ENCODE results near the gene GHSR. TPM values are rescaled to one million over a fixed set of nuclear protein-coding genes. Genes with fewer than 3 reads are reported as not detected.

GHSR gene
- total and polyA plus RNA-seq, 2 of the 4 experiments (the other 2 are of a cell fraction): not detected

GRCh38 chr3:172442606-172443005, 5.7 kb downstream of the GHSR start:
- no CpG with 5 or more reads among the region's 1 CpG for WGBS, 2 experiments (ENCODE audit: extremely low coverage in 2 of 2, insufficient read length in 1 of 2)
- Histone ChIP-seq H3K9me3 (ENCODE audit: control insufficient read depth, insufficient read depth, low read length) (peaks cover 3% of the 10 kb centered on the region), H4K5ac (ENCODE audit: low read depth, low read length) (no peak overlapping the region), H3K27me3 (ENCODE audit: control insufficient read depth, insufficient read depth, low read length) (peaks cover 42% of the 10 kb centered on the region), H3K4ac (ENCODE audit: low read depth, low read length) (no peak overlapping the region), H3K14ac (replicated peaks; ENCODE audit: low read depth, low read length) (no peak overlapping the region), H3K79me1 (ENCODE audit: low read depth in 1 of 2, low read length in 2 of 2) (no peaks in the 10 kb centered on the region), H3K9ac (ENCODE audit: low read depth, low read length) (no peak overlapping the region), H3K23ac (ENCODE audit: low read depth, low read length) (no peak overlapping the region), H4K91ac (ENCODE audit: insufficient read depth, low read depth, low read length) (no peak overlapping the region), H2AFZ (replicated peaks; ENCODE audit: low read length, poor library complexity) (no peak overlapping the region), H3K9me1 (ENCODE audit: insufficient read depth, low read length) (no peaks in the 10 kb centered on the region), H2AK9ac (replicated peaks; ENCODE audit: low read depth, low read length, poor library complexity) (no peak overlapping the region), H2BK15ac (ENCODE audit: low read depth, low read length) (no peak overlapping the region), H2BK20ac (ENCODE audit: low read depth, low read length) (no peak overlapping the region), H3K18ac (ENCODE audit: low read depth, low read length) (no peak overlapping the region), H3K4me2 (ENCODE audit: low read depth, low read length) (no peak overlapping the region), H2AK5ac (ENCODE audit: low read depth, low read length) (no peak overlapping the region), H3K4me1 (ENCODE audit: control insufficient read depth, insufficient read depth, low read length) (no peaks in the 10 kb centered on the region), H4K20me1 (ENCODE audit: insufficient read depth, low read length) (peaks cover 3% of the 10 kb centered on the region; the same call in 1 of the 2 replicates), H2BK5ac (ENCODE audit: low read depth, low read length, poor library complexity, severe bottlenecking) (no peak overlapping the region), H2BK120ac (ENCODE audit: low read depth, low read length) (no peak overlapping the region), H3K27ac (ENCODE audit: insufficient read depth, low read length) (no peak overlapping the region), H4K8ac (ENCODE audit: low read depth in 2 of 2, low read length in 2 of 2) (no peak overlapping the region), H3K4me3 (ENCODE audit: insufficient read depth, low read depth, low read length) (no peak overlapping the region), H3K36me3 (ENCODE audit: control insufficient read depth, insufficient read depth, low read length) (no peaks in the 10 kb centered on the region), H3K56ac (ENCODE audit: extremely low read depth, insufficient read depth, low read length) (no peak overlapping the region)
- POLR2A ChIA-PET (ENCODE audit: unreplicated experiment): no interaction called here
- BruUV-seq (replicated peaks): no TSS peak
- in situ Hi-C loops (cut with MboI; ENCODE audit: low sequenced_read_pairs) (no loop called here), dilution Hi-C loops (cut with HindIII; ENCODE audit: low sequenced_read_pairs, unreplicated experiment) (no loop called here), intact Hi-C loops (cut with micrococcal nuclease) (no loop called here)
- CTCF ChIA-PET: interaction anchor here (0.6 kb wide), 1 partner anchor 17 kb away, joined by 4 read pairs; no protein-coding TSS in a partner anchor
- DNase-seq (no peak), ATAC-seq (ENCODE audit: low read depth) (no peak)
- TF ChIP-seq CHD1 (IDR thresholded peaks at IDR 0.05; ENCODE audit: low read depth, low read length) (no peak), CEBPB (IDR thresholded peaks at IDR 0.05; ENCODE audit: low read depth, low read length) (no peak), MAZ (IDR thresholded peaks at IDR 0.05; ENCODE audit: borderline replicate concordance, low read depth, low read length) (no peak), RCOR1 (IDR thresholded peaks at IDR 0.05; ENCODE audit: insufficient replicate concordance, low read length) (no peak), MXI1 (IDR thresholded peaks at IDR 0.05; ENCODE audit: borderline replicate concordance, low read depth, low read length) (no peak), NFE2L2 (IDR thresholded peaks at IDR 0.05; ENCODE audit: low read depth, low read length) (no peak), USF2 (IDR thresholded peaks at IDR 0.05; ENCODE audit: low read depth, low read length) (no peak), RFX5 (IDR thresholded peaks at IDR 0.05; ENCODE audit: low read depth, low read length) (no peak), ELK1 (IDR thresholded peaks at IDR 0.05; ENCODE audit: borderline replicate concordance, low read depth, low read length) (no peak), POLR2A (IDR thresholded peaks at IDR 0.05; ENCODE audit: low read depth, low read length) (no peak), FOS (IDR thresholded peaks at IDR 0.05; ENCODE audit: low read depth, low read length) (no peak)
